HUES48 (cell line): ENCODE data around the gene ASTN1.
A peak's percentile ranks its signal among the peaks of the same experiment; 100 is the strongest.

Source experiments
- H3K27ac ChIP-seq: one replicate; pipeline ENCODE4 v1.7.0; 2013; ENCODE audit warnings: low read depth, low read length, inconsistent platforms
- H3K27me3 ChIP-seq: 2 replicates; pipeline ENCODE4 v1.6.1; 2013; ENCODE audit warnings: mild to moderate bottlenecking, low read length; ENCODE audit not compliant: control insufficient read depth, insufficient read depth
- H3K36me3 ChIP-seq: 2 replicates; pipeline ENCODE4 v1.6.1; 2013; ENCODE audit warnings: low read length; ENCODE audit not compliant: control insufficient read depth, insufficient read depth
- H3K4me1 ChIP-seq: 2 replicates; pipeline ENCODE4 v1.6.1; 2013; ENCODE audit warnings: mild to moderate bottlenecking, low read length; ENCODE audit not compliant: control insufficient read depth, insufficient read depth
- H3K4me3 ChIP-seq: 2 replicates; pipeline ENCODE4 v1.5.1; 2013; ENCODE audit warnings: mild to moderate bottlenecking, low read depth, low read length
- H3K9ac ChIP-seq: 2 replicates; pipeline ENCODE4 v1.6.1; 2013; ENCODE audit warnings: mild to moderate bottlenecking, low read depth, low read length, moderate library complexity
- H3K9me3 ChIP-seq: 2 replicates; pipeline ENCODE4 v1.6.1; 2013; ENCODE audit warnings: low read length; ENCODE audit not compliant: control insufficient read depth, insufficient read depth

ASTN1 gene

GRCh38 chr1:177011508-177011907 is 153.0 kb downstream of the ASTN1 start:
- Histone ChIP-seq H3K27ac (no peak overlapping the region), H3K9me3 (no peaks in the 10 kb centered on the region), H3K9ac (no peak overlapping the region), H3K27me3 (no peaks in the 10 kb centered on the region), H3K4me1 (no peaks in the 10 kb centered on the region), H3K4me3 (no peak overlapping the region), H3K36me3 (no peaks in the 10 kb centered on the region)

- Histone ChIP-seq H3K9ac (no peak overlapping the region), H3K36me3 (no peaks in the 10 kb centered on the region), H3K27ac (no peak overlapping the region), H3K4me1 (no peaks in the 10 kb centered on the region), H3K9me3 (no peaks in the 10 kb centered on the region), H3K4me3 (no peak overlapping the region), H3K27me3 (no peaks in the 10 kb centered on the region)
These were observed 154.2 kb downstream of the ASTN1 start for GRCh38 chr1:177010211-177010825.

- H3K4me1 ChIP-seq = no peaks in the 10 kb centered on the region
- H3K4me3 ChIP-seq = no peak overlapping the region
- H3K36me3 ChIP-seq = no peaks in the 10 kb centered on the region
- no peak overlapping the region for H3K9ac ChIP-seq
- no peak overlapping the region for H3K27ac ChIP-seq
- no peaks in the 10 kb centered on the region for H3K27me3 ChIP-seq
- H3K9me3 ChIP-seq = no peaks in the 10 kb centered on the region
These were observed 155.9 kb downstream of the ASTN1 start for GRCh38 chr1:177008653-177009052.

GRCh38 chr1:177007437-177008161 is 156.9 kb downstream of the ASTN1 start:
- no peak overlapping the region for H3K27ac ChIP-seq
- no peak overlapping the region for H3K4me3 ChIP-seq

GRCh38 chr1:177002891-177003290 is 161.6 kb downstream of the ASTN1 start:
- no peaks in the 10 kb centered on the region for H3K9me3 ChIP-seq
- no peaks in the 10 kb centered on the region for H3K4me1 ChIP-seq
- no peaks in the 10 kb centered on the region for H3K36me3 ChIP-seq
- no peak overlapping the region for H3K4me3 ChIP-seq
- no peaks in the 10 kb centered on the region for H3K27me3 ChIP-seq
- H3K27ac ChIP-seq = no peak overlapping the region
- H3K9ac ChIP-seq = no peak overlapping the region

More at GRCh38 chr1:177007437-177008161, 156.9 kb downstream of the ASTN1 start:
- no peak overlapping the region for H3K9ac ChIP-seq
- H3K4me1 ChIP-seq = no peaks in the 10 kb centered on the region
- no peaks in the 10 kb centered on the region for H3K27me3 ChIP-seq
- H3K36me3 ChIP-seq = no peaks in the 10 kb centered on the region
- H3K9me3 ChIP-seq = no peaks in the 10 kb centered on the region

GRCh38 chr1:177001556-177001955 is 163.0 kb downstream of the ASTN1 start:
- Histone ChIP-seq H3K27me3 (no peaks in the 10 kb centered on the region), H3K27ac (no peak overlapping the region), H3K4me1 (peaks cover 5% of the 10 kb centered on the region), H3K9ac (no peak overlapping the region), H3K36me3 (no peaks in the 10 kb centered on the region), H3K9me3 (no peaks in the 10 kb centered on the region), H3K4me3 (no peak overlapping the region)

- peaks cover 4% of the 10 kb centered on the region; the same call in 1 of the 2 replicates for H3K27me3 ChIP-seq
- H3K36me3 ChIP-seq = no peaks in the 10 kb centered on the region
- peaks cover 11% of the 10 kb centered on the region for H3K4me1 ChIP-seq
- H3K27ac ChIP-seq = no peak overlapping the region
- no peak overlapping the region for H3K4me3 ChIP-seq
- no peak overlapping the region for H3K9ac ChIP-seq
- no peaks in the 10 kb centered on the region for H3K9me3 ChIP-seq
These were observed 166.2 kb downstream of the ASTN1 start for GRCh38 chr1:176998183-176998795.

- Histone ChIP-seq H3K27me3 (peaks cover 4% of the 10 kb centered on the region; the same call in 1 of the 2 replicates), H3K9me3 (no peaks in the 10 kb centered on the region), H3K4me3 (no peak overlapping the region), H3K4me1 (peaks cover 11% of the 10 kb centered on the region), H3K9ac (no peak overlapping the region), H3K36me3 (no peaks in the 10 kb centered on the region), H3K27ac (peak overlapping the region; percentile 68)
These were observed 167.9 kb downstream of the ASTN1 start for GRCh38 chr1:176996456-176997090.

GRCh38 chr1:176994931-176995596 is 169.4 kb downstream of the ASTN1 start:
- H3K27me3 ChIP-seq = peaks cover 4% of the 10 kb centered on the region; the same call in 1 of the 2 replicates
- no peaks in the 10 kb centered on the region for H3K36me3 ChIP-seq
- peaks cover 11% of the 10 kb centered on the region for H3K4me1 ChIP-seq
- H3K4me3 ChIP-seq = no peak overlapping the region
- no peak overlapping the region for H3K9ac ChIP-seq
- no peak overlapping the region for H3K27ac ChIP-seq
- no peaks in the 10 kb centered on the region for H3K9me3 ChIP-seq

GRCh38 chr1:176993587-176993986 is 170.9 kb downstream of the ASTN1 start:
- no peaks in the 10 kb centered on the region for H3K36me3 ChIP-seq
- no peaks in the 10 kb centered on the region for H3K9me3 ChIP-seq
- no peak overlapping the region for H3K9ac ChIP-seq
- H3K4me3 ChIP-seq = no peak overlapping the region
- H3K4me1 ChIP-seq = peaks cover 11% of the 10 kb centered on the region
- H3K27me3 ChIP-seq = peaks cover 4% of the 10 kb centered on the region; the same call in 1 of the 2 replicates
- no peak overlapping the region for H3K27ac ChIP-seq
